Spleen (tissue), 11 donors: Measurements from ENCODE around the gene OXCT2. TPM values are rescaled to one million over a fixed set of nuclear protein-coding genes. Genes with fewer than 3 reads are reported as not detected.

Experiments used
- DNase-seq: peaks from one replicate; pipeline ENCODE4 v3.0.0-alpha.2; 2020
- H3K27ac ChIP-seq, 8 donors: fragments of 200-600 bp; sonication (generic) in 7 of 8; 1 replicate in 4 of 8; 2 replicates in 4 of 8; pipeline versions ENCODE4 v1.5.0 to v1.8.0; 2016 to 2021; ENCODE audit warnings: inconsistent platforms in 4 of 8, mild to moderate bottlenecking in 4 of 8, moderate library complexity in 1 of 8
- H3K27me3 ChIP-seq, 7 donors: fragments of 200-600 bp; sonication (generic) in 6 of 7; replicated peaks in 1 of 7; 1 replicate in 4 of 7; 2 replicates in 3 of 7; pipeline versions ENCODE4 v1.5.0 to v1.8.0; 2016 to 2021; ENCODE audit warnings: inconsistent platforms in 3 of 7, mild to moderate bottlenecking in 1 of 7
- H3K36me3 ChIP-seq, 6 donors: fragments of 200-600 bp; sonication (generic) in 5 of 6; 1 replicate in 4 of 6; 2 replicates in 2 of 6; pipeline versions ENCODE4 v1.5.0 to v1.8.0; 2016 to 2021; ENCODE audit warnings: inconsistent platforms in 2 of 6
- H3K4me1 ChIP-seq, 6 donors: fragments of 200-600 bp; sonication (generic) in 5 of 6; 1 replicate in 3 of 6; 2 replicates in 3 of 6; pipeline versions ENCODE4 v1.5.0 to v1.8.0; 2016 to 2021; ENCODE audit warnings: inconsistent platforms in 3 of 6
- H3K4me3 ChIP-seq, 8 donors: fragments of 200-600 bp; sonication (generic) in 7 of 8; 1 replicate in 4 of 8; 2 replicates in 4 of 8; pipeline versions ENCODE4 v1.5.0 to v1.8.0; 2016 to 2021; ENCODE audit warnings: inconsistent platforms in 4 of 8, mild to moderate bottlenecking in 4 of 8, moderate library complexity in 2 of 8
- H3K9me3 ChIP-seq, 8 donors: fragments of 200-600 bp; sonication (generic) in 7 of 8; 1 replicate in 4 of 8; 2 replicates in 4 of 8; pipeline versions ENCODE4 v1.5.0 to v1.8.0; 2016 to 2021; ENCODE audit warnings: inconsistent platforms in 4 of 8
- CTCF ChIP-seq, 11 experiments: fragments of 200-600 bp in 7 of 11; fragments of 450-650 bp in 4 of 11; sonication (generic) in 4 of 11; IDR thresholded peaks in 8 of 11; conservative IDR thresholded peaks in 3 of 11; 1 replicate in 7 of 11; 2 replicates in 4 of 11; pipeline versions ENCODE4 v1.4.0 to v1.8.0; 2016 to 2021; ENCODE audit warnings: antibody characterized with exemption in 11 of 11, inconsistent platforms in 4 of 11, mild to moderate bottlenecking in 1 of 11
- POLR2A ChIP-seq, 3 donors: fragments of 450-650 bp; IDR thresholded peaks; one replicate each; pipeline ENCODE4 v1.5.1; 2017; ENCODE audit warnings: antibody characterized with exemption in 3 of 3, mild to moderate bottlenecking in 1 of 3
- POLR2AphosphoS5 ChIP-seq, 3 donors: sonication (generic); formaldehyde crosslinking; IDR thresholded peaks; one replicate each; pipeline ENCODE4 v1.5.1; 2017; ENCODE audit warnings: antibody characterized with exemption in 3 of 3
- WGBS, 5 donors: extraction: QIAGEN DNeasy Blood & Tissue Kit in 3 of 5; methylation state at CpG; one replicate each; pipeline versions ENCODE4 v1.1.5 to v1.1.7; 2013 to 2018; 5-methylcytosine and 5-hydroxymethylcytosine counted together
- intact Hi-C: fragments of 100-400 bp; cut with DNase I; formaldehyde crosslinking; loops from one replicate; pipeline ENCODE4 v1.15.0; 2023; ENCODE audit warnings: low total_unique reads
- polyA plus RNA-seq, 3 donors: library from polyadenylated mRNA; stranded (reverse); fragments of 200-250 nt; gene quantifications; one replicate each; pipeline ENCODE4 v1.2.1, GENCODE V29; 2013
- total RNA-seq, 7 donors: library from RNA; depleted of rRNA in 3 of 7; stranded (reverse); fragments of >200 nt in 3 of 7; fragmentation: NEBNext Ultra II Directional in 4 of 7; extraction: Animal tissue kit (Norgen Biotek cat#: 25700) in 4 of 7; gene quantifications; one replicate each; pipeline versions ENCODE4 v1.1.0 to v1.2.1, GENCODE V29; 2016 to 2021
- donor health status: healthy with polysubstance abuse.
- donor health status: DM: no; HTN: no; CAD: no; lungs with moderate emphysema.
- donor health status: DM: no; HTN: no; CAD: no.
- donor health status: Bipolar disorder and iron deficiency.
- donor health status: healthy.
- donor health status: DM: no; HTN: no; CAD: no.
- donor health status: DM: yes; HTN: yes; CAD: no.

OXCT2 gene
- total and polyA plus RNA-seq, 10 donors, result 0.35 to 3.8 (median 1.2) TPM

GRCh38 chr1:39758556-39759435 is 12.4 kb downstream of the OXCT2 start:
- intact Hi-C loops, result no loop called here
- Histone ChIP-seq H3K4me3 (no peak overlapping the region), H3K27me3 (no peaks in the 10 kb centered on the region), H3K9me3 (no peaks in the 10 kb centered on the region), H3K27ac (no peak overlapping the region), H3K4me1 (no peaks in the 10 kb centered on the region), H3K36me3 (peaks cover 0 to 96% (median 68%) of the 10 kb centered on the region in 6 donors)
- no peak for DNase-seq
- TF ChIP-seq POLR2AphosphoS5 (IDR thresholded peaks at IDR 0.05), result no peak
- no peak for TF ChIP-seq POLR2A (IDR thresholded peaks at IDR 0.05)
- TF ChIP-seq CTCF (IDR thresholded peaks at IDR 0.05 in 8 of 11, conservative IDR thresholded peaks at IDR 0.05 in 3 of 11), result no peak
- WGBS, 5 donors, result 95 to 99% (median 96%) methylated on average over 15 to 16 of the region's 16 CpGs

GRCh38 chr1:39757501-39757900 is 13.6 kb downstream of the OXCT2 start:
- Histone ChIP-seq H3K36me3 (peaks cover 2 to 100% (median 81%) of the 10 kb centered on the region in 6 donors), H3K27ac (no peak overlapping the region), H3K4me1 (no peaks in the 10 kb centered on the region), H3K27me3 (no peaks in the 10 kb centered on the region), H3K9me3 (no peaks in the 10 kb centered on the region), H3K4me3 (no peak overlapping the region)
- no peak for TF ChIP-seq POLR2AphosphoS5 (IDR thresholded peaks at IDR 0.05)
- TF ChIP-seq POLR2A (IDR thresholded peaks at IDR 0.05), result no peak
- no peak for TF ChIP-seq CTCF (IDR thresholded peaks at IDR 0.05 in 8 of 11, conservative IDR thresholded peaks at IDR 0.05 in 3 of 11)
- no peak for DNase-seq
- 52 to 81% (median 78%) methylated on average over 5 of the region's 5 CpGs for WGBS, 5 donors
- intact Hi-C loops, result no loop called here

- no peaks in the 10 kb centered on the region for H3K4me1 ChIP-seq
- WGBS, 5 donors, result 83 to 90% (median 89%) methylated on average over 5 to 9 of the region's 9 CpGs
- H3K36me3 ChIP-seq, result peaks cover 4 to 100% (median 92%) of the 10 kb centered on the region in 6 donors
- no peaks in the 10 kb centered on the region for H3K9me3 ChIP-seq
- intact Hi-C loops, result no loop called here
- no peak for DNase-seq
- no peak overlapping the region for H3K27ac ChIP-seq
- no peak overlapping the region for H3K4me3 ChIP-seq
- H3K27me3 ChIP-seq, result no peaks in the 10 kb centered on the region
- TF ChIP-seq CTCF (IDR thresholded peaks at IDR 0.05 in 8 of 11, conservative IDR thresholded peaks at IDR 0.05 in 3 of 11) (no peak), POLR2A (IDR thresholded peaks at IDR 0.05) (no peak), POLR2AphosphoS5 (IDR thresholded peaks at IDR 0.05) (peak in 1 of 3 donors; percentile 22)
Measured at GRCh38 chr1:39755965-39756659, 15.0 kb downstream of the OXCT2 start.
